Measurements from ENCODE around the gene QRICH1.

GRCh38 chr3:48991851-48992545, 101.9 kb downstream of the QRICH1 start:
- no peak for TF ChIP-seq CTCF (IDR thresholded peaks at IDR 0.05)
- TF ChIP-seq GATA2 (CRISPR knock-in tag; IDR thresholded peaks at IDR 0.05), result no peak
- no peak for TF ChIP-seq YY1 (IDR thresholded peaks at IDR 0.05; ENCODE audit: low read depth)
- no peak for TF ChIP-seq MEF2A (IDR thresholded peaks at IDR 0.05; ENCODE audit: borderline replicate concordance, low read depth)

All from SK-N-SH (cell line).